GM21825 (cell line): ENCODE measurements around the gene CYB5R3.
"Not testable (repeated sequence)": the region's sequence is repeated elsewhere in the genome, so short reads cannot be mapped to it uniquely, and the experiment has no call there.

Source experiments
- ATAC-seq: cut with Tn5 transposase; IDR thresholded peaks from one replicate; pipeline ENCODE4 v1.9.1; 2021; ENCODE audit warnings: mild to moderate bottlenecking, moderate library complexity; ENCODE audit not compliant: unreplicated experiment

Gene CYB5R3

GRCh38 chr22:42608136-42608822 is 40.9 kb downstream of the CYB5R3 start:
- no peak for ATAC-seq

- ATAC-seq: not testable (repeated sequence)
These were observed 41.6 kb downstream of the CYB5R3 start for GRCh38 chr22:42607641-42608040.

- ATAC-seq: no peak
These were observed 44.8 kb downstream of the CYB5R3 start for GRCh38 chr22:42604403-42604802.

- ATAC-seq: no peak
These were observed 45.8 kb downstream of the CYB5R3 start for GRCh38 chr22:42603427-42603826.

- ATAC-seq: no peak
These were observed 46.7 kb downstream of the CYB5R3 start for GRCh38 chr22:42602470-42602869.

GRCh38 chr22:42601879-42602465 is 47.2 kb downstream of the CYB5R3 start:
- no peak for ATAC-seq

GRCh38 chr22:42596863-42597530 is 52.2 kb downstream of the CYB5R3 start:
- ATAC-seq: no peak

GRCh38 chr22:42596336-42596735 is 52.9 kb downstream of the CYB5R3 start:
- no peak for ATAC-seq

GRCh38 chr22:42595434-42595833 is 53.8 kb downstream of the CYB5R3 start:
- no peak for ATAC-seq

- no peak for ATAC-seq
These were observed 57.2 kb downstream of the CYB5R3 start for GRCh38 chr22:42591987-42592386.

- no peak for ATAC-seq
These were observed 61.5 kb downstream of the CYB5R3 start for GRCh38 chr22:42587588-42588175.

- ATAC-seq: no peak
These were observed 62.8 kb downstream of the CYB5R3 start for GRCh38 chr22:42586381-42586780.

GRCh38 chr22:42585096-42585495 is 64.1 kb downstream of the CYB5R3 start:
- ATAC-seq: no peak

GRCh38 chr22:42584364-42584940 is 64.7 kb downstream of the CYB5R3 start:
- ATAC-seq: no peak

- no peak for ATAC-seq
These were observed 66.2 kb downstream of the CYB5R3 start for GRCh38 chr22:42582987-42583386.

- peak; percentile 45 for ATAC-seq
These were observed 67.2 kb downstream of the CYB5R3 start for GRCh38 chr22:42581762-42582716.

- not testable (repeated sequence) for ATAC-seq
These were observed 67.9 kb downstream of the CYB5R3 start for GRCh38 chr22:42581194-42581761.

- ATAC-seq: not testable (repeated sequence)
These were observed 69.2 kb downstream of the CYB5R3 start for GRCh38 chr22:42580040-42580439.

GRCh38 chr22:42577623-42578240 is 71.5 kb downstream of the CYB5R3 start:
- no peak for ATAC-seq
